Left renal pelvis (tissue), 4 donors: Measurements from ENCODE around the gene COL26A1. TPM values are rescaled to one million over a fixed set of nuclear protein-coding genes. Genes with fewer than 3 reads are reported as not detected.

ENCODE experiments used
- polyA plus RNA-seq, 4 donors: library from polyadenylated mRNA; unstranded; fragments of 120-200 nt; gene quantifications; one replicate each; pipeline ENCODE4 v1.2.1, GENCODE V29; 2013; ENCODE audit not compliant: insufficient read length in 4 of 4

Gene COL26A1
- polyA plus RNA-seq, 4 donors: 22.4 to 32.7 (median 25.2) TPM

Other genes starting within 250 kb of the COL26A1 start
- 1 to 10 TPM in 3 of 4 donors, under 1 TPM in 1; 0.92 to 5.3 (median 1.2) TPM for gene SERPINE1, start 235.8 kb upstream of the COL26A1 start, polyA plus RNA-seq
- 10 to 100 TPM; 40.2 to 80.3 (median 71.7) TPM for gene AP1S1, start 208.4 kb upstream of the COL26A1 start, polyA plus RNA-seq
- under 1 TPM in 3 of 4 donors, not detected in 1; 0.08 to 0.16 (median 0.10) TPM for gene VGF, start 197.3 kb upstream of the COL26A1 start, polyA plus RNA-seq
- gene NAT16, start 182.6 kb upstream of the COL26A1 start, polyA plus RNA-seq: under 1 TPM in 2 of 4 donors, not detected in 2; 0.16 to 0.18 TPM
- 1 to 10 TPM in 1 of 4 donors, under 1 TPM in 3; 0.10 to 1.4 (median 0.41) TPM for gene MOGAT3, start 161.8 kb upstream of the COL26A1 start, polyA plus RNA-seq
- gene PLOD3, start 145.3 kb upstream of the COL26A1 start, polyA plus RNA-seq: 10 to 100 TPM; 37.3 to 50.9 (median 49.0) TPM
- gene ZNHIT1, start 144.7 kb upstream of the COL26A1 start, polyA plus RNA-seq: 10 to 100 TPM; 42.3 to 81.8 (median 56.0) TPM
- gene CLDN15, start 125.1 kb upstream of the COL26A1 start, polyA plus RNA-seq: 10 to 100 TPM in 2 of 4 donors, 1 to 10 TPM in 2; 7.6 to 17.3 (median 10.1) TPM
- gene FIS1, start 117.8 kb upstream of the COL26A1 start, polyA plus RNA-seq: 100 to 1,000 TPM; 116 to 160 (median 135) TPM
- 10 to 100 TPM; 46.3 to 79.0 (median 71.8) TPM for gene IFT22, start 41.1 kb upstream of the COL26A1 start, polyA plus RNA-seq